MG63 (cell line): Measurements from ENCODE around the gene KISS1R. TPM values are rescaled to one million over a fixed set of nuclear protein-coding genes. Genes with fewer than 3 reads are reported as not detected.

Source experiments
- DNase-seq: peaks from one replicate; pipeline ENCODE4 v3.0.0-alpha.2; 2020
- H3K27me3 ChIP-seq: fragments of 250-450 bp; sonication (Bioruptor Pico); 2 replicates; pipeline ENCODE4 v1.5.1; 2020; ENCODE audit warnings: mild to moderate bottlenecking, moderate library complexity
- H3K36me3 ChIP-seq: fragments of 250-450 bp; sonication (Bioruptor Pico); 2 replicates; pipeline ENCODE4 v1.5.1; 2020; ENCODE audit warnings: mild to moderate bottlenecking, moderate library complexity
- H3K4me3 ChIP-seq: fragments of 250-450 bp; sonication (Bioruptor Pico); 2 replicates; pipeline ENCODE4 v1.5.1; 2020; ENCODE audit warnings: mild to moderate bottlenecking, moderate library complexity
- H3K9me3 ChIP-seq: fragments of 250-450 bp; sonication (Bioruptor Pico); 2 replicates; pipeline ENCODE4 v1.5.1; 2020; ENCODE audit warnings: mild to moderate bottlenecking, moderate library complexity
- total RNA-seq: library from RNA; depleted of rRNA; stranded (reverse); fragments of >200 nt; shearing (Covaris generic); gene quantifications from 2 replicates; pipeline ENCODE4 v1.2.3, GENCODE V29; 2014; ENCODE audit warnings: low replicate concordance; rRNA removed

Gene KISS1R
- total RNA-seq = not detected in 2 replicates

DNA sequence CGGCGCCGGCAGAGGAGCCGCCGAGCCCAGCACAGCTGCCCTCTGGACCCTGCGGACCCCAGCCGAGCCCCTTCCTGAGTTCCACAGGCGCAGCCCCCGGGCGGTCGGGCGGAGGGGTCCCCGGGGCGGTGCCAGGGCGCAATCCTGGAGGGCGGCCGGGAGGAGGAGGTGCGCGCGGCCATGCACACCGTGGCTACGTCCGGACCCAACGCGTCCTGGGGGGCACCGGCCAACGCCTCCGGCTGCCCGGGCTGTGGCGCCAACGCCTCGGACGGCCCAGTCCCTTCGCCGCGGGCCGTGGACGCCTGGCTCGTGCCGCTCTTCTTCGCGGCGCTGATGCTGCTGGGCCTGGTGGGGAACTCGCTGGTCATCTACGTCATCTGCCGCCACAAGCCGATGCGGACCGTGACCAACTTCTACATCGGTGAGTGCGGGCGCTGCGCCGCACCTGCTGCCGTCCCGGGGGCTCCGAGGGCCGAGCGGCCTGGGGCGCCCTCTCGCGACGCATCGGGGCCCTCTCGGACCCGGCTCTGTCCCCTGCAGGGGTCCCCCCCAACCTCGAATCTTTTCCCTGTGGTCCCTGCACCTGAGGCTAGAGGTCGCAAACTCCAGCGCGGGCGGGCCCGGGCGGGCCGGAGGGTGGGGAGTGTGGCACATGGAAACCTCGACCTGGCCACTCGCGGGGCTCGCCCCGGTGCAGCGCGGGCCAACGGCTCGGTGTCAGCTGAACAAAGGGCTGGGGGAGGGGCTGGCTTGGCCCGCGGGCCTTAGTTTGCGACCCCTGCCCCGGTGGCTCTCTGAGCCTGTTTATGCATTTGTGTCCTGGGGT lies at the start of gene KISS1R:
KISS1R (plus strand) TSS at position 11 of the 829 bp plus-strand sequence; CDS start at position 181, 170 bp downstream.
- peaks cover 3% of the 10 kb centered on the region; the same call in 1 of the 2 replicates for H3K27me3 ChIP-seq
- no peaks in the 10 kb centered on the region for H3K36me3 ChIP-seq
- DNase-seq = no peak
- no peaks in the 10 kb centered on the region for H3K9me3 ChIP-seq
- H3K4me3 ChIP-seq = no peak within 1 kb of the TSS

DNA sequence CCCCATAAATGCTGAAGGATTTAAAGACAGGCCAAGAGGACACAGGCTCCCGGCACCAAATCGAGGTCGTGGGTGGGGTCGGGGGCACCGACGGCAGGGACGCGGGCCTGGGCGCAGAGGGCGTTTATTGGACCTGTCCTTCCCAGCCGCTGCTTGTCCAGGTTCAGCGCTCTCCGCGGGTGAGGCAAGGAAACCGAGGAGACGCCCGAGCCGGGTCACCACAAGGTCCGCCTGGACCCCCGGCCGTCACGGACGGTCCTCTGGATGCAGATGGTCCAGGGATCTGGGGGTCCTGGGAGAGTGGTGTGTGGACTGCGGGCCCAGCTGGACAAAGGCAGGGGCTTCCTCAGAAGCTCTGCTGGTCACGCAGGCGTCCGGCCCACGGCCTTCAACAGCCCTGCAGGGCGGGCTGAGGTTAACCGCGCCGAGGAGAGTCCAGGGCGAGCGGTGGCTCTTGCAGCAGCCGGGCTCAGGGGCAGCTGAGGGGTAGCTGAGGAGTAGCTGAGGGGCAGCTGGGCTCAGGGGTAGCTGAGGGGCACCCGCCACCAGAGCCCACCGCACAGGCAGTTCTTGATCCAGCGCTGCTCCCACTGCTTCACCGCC lies 49.2 kb upstream of the KISS1R start:
- Histone ChIP-seq H3K36me3 (peaks cover 5% of the 10 kb centered on the region; the same call in 1 of the 2 replicates), H3K27me3 (no peaks in the 10 kb centered on the region), H3K4me3 (no peak overlapping the region), H3K9me3 (no peaks in the 10 kb centered on the region)
- DNase-seq = no peak

DNA sequence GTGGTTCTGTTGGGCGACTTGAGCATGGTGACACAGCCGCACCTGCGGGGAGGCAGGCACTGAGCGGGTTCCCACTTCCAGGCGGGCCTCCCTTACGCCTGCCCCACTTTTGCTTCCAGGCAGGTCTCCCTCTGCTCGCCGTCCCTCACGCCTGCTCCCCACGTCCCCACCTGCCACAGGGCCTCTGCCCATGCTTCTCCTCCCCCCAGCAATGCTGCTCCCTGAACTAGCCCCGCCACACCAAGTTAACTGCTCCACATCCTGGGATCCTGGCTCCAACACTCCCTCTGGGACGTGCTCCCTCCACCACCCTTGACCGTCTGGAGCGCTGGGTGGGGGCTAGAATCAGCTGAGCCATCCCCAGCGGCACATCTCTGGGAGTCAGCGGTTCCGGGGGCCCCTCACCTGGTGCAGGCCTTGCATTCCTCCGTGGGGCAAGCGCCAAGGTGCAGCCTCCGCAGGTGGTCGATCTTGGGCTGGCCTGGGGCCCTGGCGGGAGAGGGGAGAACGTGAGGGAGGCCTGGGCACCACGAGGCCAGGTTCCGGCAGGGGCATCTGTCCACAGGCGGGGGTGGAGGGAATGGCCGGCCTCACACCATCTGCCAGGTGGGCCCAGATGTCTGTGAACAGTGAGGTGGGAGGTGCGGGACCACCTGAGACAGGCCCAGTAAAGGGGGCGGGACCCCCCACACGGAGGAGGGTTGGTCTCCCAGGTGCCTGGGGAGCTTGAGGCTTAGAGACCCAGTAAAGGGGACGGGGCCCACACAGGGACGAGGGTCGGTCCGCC lies 48.5 kb upstream of the KISS1R start:
- Histone ChIP-seq H3K4me3 (no peak overlapping the region), H3K9me3 (no peaks in the 10 kb centered on the region), H3K27me3 (no peaks in the 10 kb centered on the region), H3K36me3 (peaks cover 5% of the 10 kb centered on the region; the same call in 1 of the 2 replicates)
- no peak for DNase-seq

DNA sequence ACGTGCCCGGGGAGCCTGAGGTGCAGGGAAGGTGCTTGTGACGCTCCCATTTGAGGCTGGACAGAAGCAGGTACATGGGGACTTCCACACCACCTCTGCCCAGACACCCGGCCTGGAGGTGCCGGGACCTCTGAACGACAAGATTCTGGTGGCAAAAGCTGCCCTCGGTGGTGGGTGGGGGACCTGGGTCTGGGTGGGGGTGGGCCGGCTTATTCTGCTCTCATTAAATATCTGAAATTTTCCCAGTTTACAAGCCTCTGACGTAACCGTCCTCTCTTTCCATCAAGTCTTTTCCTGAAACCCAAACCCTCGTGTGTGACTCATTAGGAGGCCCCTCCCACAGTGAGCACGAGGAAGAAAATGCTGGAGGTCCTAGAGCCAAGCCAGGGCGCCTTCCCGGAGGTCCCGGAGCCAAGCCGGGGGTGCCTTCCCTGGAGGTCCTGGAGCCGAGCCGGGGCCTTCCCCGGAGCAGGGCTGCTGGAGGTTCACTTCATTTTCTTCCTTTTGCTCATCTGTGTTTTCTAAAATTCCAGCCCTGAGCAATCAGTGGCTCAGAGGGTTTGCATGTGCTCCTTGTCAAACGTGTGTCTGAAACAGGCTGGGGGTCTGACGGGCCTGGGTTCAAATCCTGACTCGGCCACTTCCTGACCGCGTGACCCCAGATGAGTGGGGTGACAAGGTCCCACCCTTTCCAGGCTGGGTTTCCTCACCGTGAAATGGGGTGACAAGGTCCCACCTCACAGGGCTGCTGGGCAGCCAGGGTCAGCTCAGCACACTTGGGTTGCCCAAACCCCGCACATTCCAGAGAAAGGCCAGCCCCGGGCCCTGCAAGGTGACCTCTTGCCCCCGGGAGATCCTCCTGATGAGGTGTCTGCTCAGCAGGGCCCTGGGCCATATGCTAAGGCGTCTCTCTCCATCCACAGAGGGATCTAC lies 47.6 kb upstream of the KISS1R start:
- H3K9me3 ChIP-seq = no peaks in the 10 kb centered on the region
- DNase-seq = peak; percentile 79
- H3K4me3 ChIP-seq = no peak overlapping the region
- peaks cover 5% of the 10 kb centered on the region; the same call in 1 of the 2 replicates for H3K36me3 ChIP-seq
- H3K27me3 ChIP-seq = no peaks in the 10 kb centered on the region

DNA sequence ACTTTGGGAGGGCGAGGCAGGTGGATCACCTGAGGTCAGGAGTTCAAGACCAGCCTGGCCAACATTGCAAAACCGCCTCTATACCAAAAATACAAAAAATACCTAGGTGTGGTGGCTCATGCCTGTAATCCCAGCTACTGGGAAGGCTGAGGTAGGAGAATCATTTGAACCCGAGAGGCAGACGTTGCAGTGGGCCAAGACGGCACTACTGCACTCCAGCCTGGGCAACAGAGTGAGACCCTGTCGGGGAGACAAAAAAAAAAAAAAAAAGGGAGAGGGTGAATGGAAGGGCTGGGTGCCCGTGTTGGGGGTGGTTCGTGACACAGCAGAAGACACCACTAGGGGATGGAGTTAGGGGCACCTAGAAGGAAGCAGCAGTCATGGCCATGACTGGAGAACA lies 46.8 kb upstream of the KISS1R start:
- no peak overlapping the region for H3K4me3 ChIP-seq
- no peaks in the 10 kb centered on the region for H3K27me3 ChIP-seq
- H3K36me3 ChIP-seq = peaks cover 5% of the 10 kb centered on the region; the same call in 1 of the 2 replicates
- H3K9me3 ChIP-seq = no peaks in the 10 kb centered on the region
- no peak for DNase-seq

DNA sequence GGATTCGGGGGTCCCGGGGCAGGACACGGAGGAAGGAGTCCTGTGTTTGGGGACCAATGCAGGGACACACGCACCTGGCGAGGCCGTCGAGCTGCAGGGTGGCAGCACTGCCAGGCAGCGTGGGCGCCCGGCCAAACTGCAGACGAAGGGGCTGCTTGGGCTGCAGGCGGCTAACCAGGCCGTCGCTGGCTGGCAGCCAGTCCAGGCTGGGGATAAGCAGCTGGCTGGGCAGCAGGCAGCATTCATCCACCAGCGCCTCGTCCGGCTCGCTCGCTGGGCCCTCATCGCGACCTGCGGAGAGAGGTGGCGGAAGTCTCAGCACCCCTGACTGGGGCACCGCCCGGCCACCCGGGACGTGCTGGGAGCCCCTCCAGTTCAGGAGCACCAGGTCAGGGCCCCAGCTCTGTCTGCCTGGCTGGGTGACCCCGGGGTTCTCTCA lies 46.2 kb upstream of the KISS1R start:
- Histone ChIP-seq H3K36me3 (peaks cover 5% of the 10 kb centered on the region; the same call in 1 of the 2 replicates), H3K4me3 (no peak overlapping the region), H3K27me3 (no peaks in the 10 kb centered on the region), H3K9me3 (no peaks in the 10 kb centered on the region)
- DNase-seq = no peak

DNA sequence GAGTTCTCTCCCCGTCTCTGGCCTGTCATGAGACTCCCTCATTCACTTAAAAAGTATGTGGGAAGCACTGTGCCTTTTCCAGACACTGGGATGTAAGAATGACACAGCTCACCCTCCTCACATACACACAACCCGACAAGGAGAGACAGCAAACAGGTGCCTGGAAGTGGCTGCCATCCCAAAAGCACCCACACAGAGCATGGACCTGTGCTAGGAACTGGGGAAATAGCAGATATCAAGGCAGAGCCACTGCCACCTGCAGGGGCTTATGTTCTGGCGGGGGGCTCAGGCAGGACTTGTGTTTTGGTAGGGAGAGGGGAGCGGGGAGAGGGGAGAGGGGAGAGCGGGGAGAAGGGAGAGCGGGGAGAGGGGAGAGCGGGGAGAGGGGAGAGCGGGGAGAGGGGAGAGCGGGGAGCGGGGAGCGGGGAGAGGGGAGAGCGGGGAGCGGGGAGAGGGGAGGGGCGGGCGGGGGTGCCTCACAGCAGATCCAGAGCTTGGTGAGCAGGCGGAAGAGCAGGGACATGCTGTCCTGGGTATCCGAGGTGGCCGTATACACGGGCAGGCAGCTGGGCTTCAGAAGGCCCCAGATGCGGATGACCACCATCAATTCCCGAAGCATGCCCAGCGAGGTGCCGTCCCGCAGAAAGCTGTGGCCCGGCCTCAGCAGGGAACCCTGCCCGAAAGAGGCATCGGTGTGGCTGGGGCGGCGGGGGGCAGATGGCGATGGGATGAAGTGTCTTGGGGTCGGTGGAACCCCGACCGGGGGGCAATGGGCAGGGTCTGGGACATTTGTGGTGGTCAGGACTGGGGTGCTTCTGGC lies 45.5 kb upstream of the KISS1R start:
- H3K4me3 ChIP-seq = no peak overlapping the region
- peaks cover 5% of the 10 kb centered on the region; the same call in 1 of the 2 replicates for H3K36me3 ChIP-seq
- no peaks in the 10 kb centered on the region for H3K9me3 ChIP-seq
- H3K27me3 ChIP-seq = no peaks in the 10 kb centered on the region
- no peak for DNase-seq

DNA sequence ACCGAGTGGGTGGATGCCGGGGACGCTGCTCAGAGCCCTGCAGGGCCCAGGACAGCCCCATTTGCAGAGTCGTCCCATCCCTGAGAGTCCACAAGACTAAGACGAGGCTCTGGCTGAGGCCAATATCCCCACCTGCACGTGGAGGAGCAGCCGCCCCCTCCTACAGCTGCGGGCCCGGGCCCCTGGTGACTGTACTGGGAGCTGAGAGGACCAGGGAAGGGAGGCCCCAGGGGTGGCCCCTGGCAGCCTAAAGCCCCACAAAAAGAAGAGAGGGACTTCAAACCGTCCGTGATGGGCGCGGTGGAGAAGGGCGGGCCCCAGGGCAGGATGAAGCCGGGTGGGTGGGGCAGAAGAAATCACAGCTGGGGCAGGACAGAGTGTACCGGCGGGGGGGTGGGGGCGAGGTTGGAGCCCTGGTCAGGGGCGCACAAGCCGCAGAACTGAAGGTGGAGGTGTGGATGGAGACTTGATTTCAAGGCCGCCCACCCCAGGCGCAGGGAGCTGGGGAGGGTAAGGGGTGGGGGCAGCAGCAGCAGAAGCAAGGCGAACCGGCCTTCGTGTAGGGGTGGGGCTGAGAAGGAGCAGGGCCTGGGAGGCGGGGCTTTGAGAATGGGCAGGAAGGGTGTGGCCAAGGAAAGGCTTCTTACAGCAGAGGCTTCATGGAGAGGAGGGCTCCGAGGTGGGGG lies 44.7 kb upstream of the KISS1R start:
- DNase-seq = no peak
- Histone ChIP-seq H3K36me3 (peaks cover 5% of the 10 kb centered on the region; the same call in 1 of the 2 replicates), H3K9me3 (no peaks in the 10 kb centered on the region), H3K4me3 (no peak overlapping the region), H3K27me3 (no peaks in the 10 kb centered on the region)

DNA sequence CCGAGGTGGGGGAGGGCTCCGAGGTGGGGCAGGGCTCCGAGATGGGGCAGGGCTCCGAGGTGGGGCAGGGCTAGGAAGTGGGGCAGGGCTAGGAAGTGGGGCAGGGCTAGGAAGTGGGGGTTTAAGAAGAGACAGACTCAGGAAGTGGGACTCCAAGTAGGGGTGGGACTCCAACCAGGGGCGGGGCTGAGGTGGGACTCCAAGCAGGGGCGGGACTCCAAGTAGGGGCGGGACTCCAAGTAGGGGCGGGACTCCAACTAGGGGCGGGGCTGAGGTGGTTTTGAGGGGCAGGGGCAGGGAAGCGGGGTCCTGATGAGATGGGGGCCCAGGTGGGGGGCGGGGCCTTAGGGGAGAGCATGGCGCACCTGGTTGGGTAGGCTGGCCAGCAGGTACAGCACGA lies 44.0 kb upstream of the KISS1R start:
- H3K4me3 ChIP-seq = no peak overlapping the region
- H3K9me3 ChIP-seq = no peaks in the 10 kb centered on the region
- no peak for DNase-seq
- peaks cover 5% of the 10 kb centered on the region; the same call in 1 of the 2 replicates for H3K36me3 ChIP-seq
- no peaks in the 10 kb centered on the region for H3K27me3 ChIP-seq

DNA sequence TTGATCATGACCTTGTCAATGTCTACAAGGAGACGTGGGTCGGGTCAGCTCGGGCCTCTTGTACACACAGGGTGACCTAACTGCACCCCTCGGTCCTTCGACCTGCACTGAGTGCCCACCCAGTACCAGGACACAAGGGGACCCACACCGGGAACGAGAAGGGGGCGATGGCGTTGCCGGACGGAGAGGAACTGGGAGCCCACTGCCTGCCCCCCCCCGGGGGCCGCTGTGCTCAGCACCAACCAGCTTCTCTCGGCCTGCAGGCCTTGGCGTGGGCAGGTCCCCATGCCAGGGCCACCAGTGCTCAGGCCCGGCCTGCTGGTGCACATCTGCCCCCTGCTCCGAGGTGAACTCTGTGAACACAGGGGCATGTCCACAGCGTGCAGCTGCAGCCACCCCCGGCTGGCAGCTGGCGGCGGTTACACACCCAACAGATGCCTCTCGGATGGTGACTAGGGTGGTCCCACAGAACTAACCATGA lies 43.5 kb upstream of the KISS1R start:
- Histone ChIP-seq H3K27me3 (no peaks in the 10 kb centered on the region), H3K36me3 (peaks cover 5% of the 10 kb centered on the region; the same call in 1 of the 2 replicates), H3K4me3 (no peak overlapping the region), H3K9me3 (no peaks in the 10 kb centered on the region)
- DNase-seq = no peak

DNA sequence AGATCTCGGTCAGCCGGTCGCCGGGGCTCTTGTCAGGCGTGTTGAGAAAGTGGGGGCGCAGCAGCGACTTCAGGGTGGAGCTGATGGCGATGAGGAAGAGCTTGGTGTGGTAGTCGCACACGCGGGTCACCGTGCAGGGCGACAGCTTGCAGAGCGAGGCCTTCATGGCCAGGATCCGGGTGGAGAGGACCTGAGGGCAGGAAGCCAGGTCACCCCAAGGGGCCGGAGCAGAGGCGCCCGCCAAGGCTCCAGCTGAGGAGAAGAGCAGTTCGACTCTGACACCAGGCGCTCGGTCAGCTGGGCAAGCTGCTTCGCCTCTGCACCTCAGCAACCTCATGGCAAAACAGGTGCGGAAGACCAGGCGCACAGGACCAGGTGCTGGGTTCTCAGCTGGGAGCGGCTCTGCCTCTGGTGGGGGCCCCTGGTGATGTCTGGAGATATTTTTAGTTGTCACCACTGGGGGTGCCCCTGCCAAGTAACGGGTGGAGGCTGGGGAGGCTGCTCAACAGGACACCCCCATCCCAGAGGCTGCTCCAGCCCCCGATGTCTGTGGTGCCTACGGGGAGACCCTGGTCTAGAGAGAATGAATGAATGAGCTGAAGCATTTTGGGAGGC lies 41.8 kb upstream of the KISS1R start:
- Histone ChIP-seq H3K36me3 (no peaks in the 10 kb centered on the region), H3K4me3 (no peak overlapping the region), H3K27me3 (no peaks in the 10 kb centered on the region), H3K9me3 (no peaks in the 10 kb centered on the region)
- DNase-seq = no peak

DNA sequence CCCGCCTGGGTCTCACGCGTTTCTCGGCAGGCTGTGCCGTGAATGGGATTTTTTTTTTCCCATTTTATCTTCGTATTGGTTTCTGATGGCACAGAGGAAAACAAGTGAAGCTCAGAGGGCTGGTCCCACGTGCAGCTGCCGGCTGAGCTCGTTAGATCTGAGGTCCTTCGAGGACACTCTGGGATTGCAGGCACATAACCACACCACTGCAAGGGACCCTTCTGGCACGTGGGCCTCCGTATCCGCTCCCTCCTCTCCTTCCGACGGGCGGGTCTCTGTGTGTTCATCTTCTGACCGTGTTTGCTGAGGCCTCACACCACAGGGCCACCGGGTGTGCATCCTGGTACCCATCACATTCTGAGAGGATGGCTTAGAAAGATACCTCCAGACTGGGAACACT lies 41.0 kb upstream of the KISS1R start:
- no peaks in the 10 kb centered on the region for H3K27me3 ChIP-seq
- no peaks in the 10 kb centered on the region for H3K36me3 ChIP-seq
- DNase-seq = no peak
- no peak overlapping the region for H3K4me3 ChIP-seq
- H3K9me3 ChIP-seq = no peaks in the 10 kb centered on the region

DNA sequence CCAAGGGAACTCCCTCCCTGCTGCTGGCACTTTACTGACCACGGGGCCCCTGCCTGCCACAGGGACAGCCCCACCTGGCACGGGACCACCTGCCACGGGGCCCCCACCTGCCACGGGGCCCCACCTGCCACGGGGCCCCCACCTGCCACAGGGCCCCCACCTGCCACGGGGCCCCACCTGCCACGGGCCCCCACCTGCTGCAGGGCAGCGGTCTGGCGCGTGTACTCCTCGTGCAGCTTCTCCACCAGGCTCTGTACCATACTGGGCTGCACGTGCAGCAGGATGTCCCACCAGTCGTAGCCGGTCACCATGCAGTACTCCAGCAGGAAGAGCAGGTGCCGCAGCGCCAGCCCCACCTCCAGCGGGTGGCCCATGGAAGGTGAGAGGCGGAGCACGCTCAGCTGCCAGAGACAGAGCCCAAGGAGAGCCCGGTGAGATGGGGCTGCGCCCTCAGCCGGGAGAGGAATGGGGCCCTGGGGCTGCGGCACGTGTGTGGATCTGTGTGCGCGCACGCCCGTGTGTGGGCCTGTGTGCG lies 40.3 kb upstream of the KISS1R start:
- no peaks in the 10 kb centered on the region for H3K9me3 ChIP-seq
- DNase-seq = no peak
- no peaks in the 10 kb centered on the region for H3K27me3 ChIP-seq
- no peak overlapping the region for H3K4me3 ChIP-seq
- peaks cover 2% of the 10 kb centered on the region; the same call in 1 of the 2 replicates for H3K36me3 ChIP-seq
